H1 (cell line): ENCODE measurements around the gene FAM219A.
"Not testable (repeated sequence)": the region's sequence is repeated elsewhere in the genome, so short reads cannot be mapped to it uniquely, and the experiment has no call there.

Experiments
- CEBPB ChIP-seq: IDR thresholded peaks from 2 replicates; pipeline ENCODE4 v1.6.1; 2012; ENCODE audit warnings: low read depth, low read length
- EGR1 ChIP-seq: IDR thresholded peaks from 2 replicates; pipeline ENCODE4 v1.6.1; 2011; ENCODE audit warnings: low read depth, low read length, borderline replicate concordance
- EP300 ChIP-seq, 2 experiments: IDR thresholded peaks; 1 replicate in 1 of 2; 2 replicates in 1 of 2; pipeline ENCODE4 v1.6.1; 2011 to 2012; ENCODE audit warnings: low read depth in 2 of 2, low read length in 2 of 2, mild to moderate bottlenecking in 2 of 2, borderline replicate concordance in 1 of 2, inconsistent platforms in 1 of 2, moderate library complexity in 1 of 2
- HDAC2 ChIP-seq, 2 experiments: fragments of 300-600 bp in 1 of 2; sonication (generic) in 1 of 2; IDR thresholded peaks; 2 replicates each; pipeline ENCODE4 v1.6.1; 2011 to 2012; ENCODE audit warnings: low read depth in 2 of 2, low read length in 2 of 2, mild to moderate bottlenecking in 2 of 2, moderate library complexity in 2 of 2, borderline replicate concordance in 1 of 2, inconsistent platforms in 1 of 2
- JUN ChIP-seq: IDR thresholded peaks from 2 replicates; pipeline ENCODE4 v1.6.1; 2011; ENCODE audit warnings: low read depth, mild to moderate bottlenecking, improper control_type of control experiment, low read length
- POLR2A ChIP-seq, 2 experiments: IDR thresholded peaks; 1 replicate in 1 of 2; 2 replicates in 1 of 2; pipeline ENCODE4 v1.6.1; 2011; ENCODE audit warnings: low read depth in 2 of 2, low read length in 2 of 2, mild to moderate bottlenecking in 2 of 2; ENCODE audit errors: control extremely low read depth in 1 of 2
- POU5F1 ChIP-seq: IDR thresholded peaks from 2 replicates; pipeline ENCODE4 v1.6.1; 2011; ENCODE audit warnings: low read depth, mild to moderate bottlenecking, low read length, moderate library complexity
- RFX5 ChIP-seq: IDR thresholded peaks from 2 replicates; pipeline ENCODE4 v1.6.1; 2011; ENCODE audit warnings: low read depth, low read length, improper control_type of control experiment, borderline replicate concordance
- SP2 ChIP-seq: IDR thresholded peaks from 2 replicates; pipeline ENCODE4 v1.6.1; 2012; ENCODE audit warnings: mild to moderate bottlenecking, low read length, inconsistent platforms
- TAF1 ChIP-seq: IDR thresholded peaks from 2 replicates; pipeline ENCODE4 v1.6.1; 2011; ENCODE audit warnings: mild to moderate bottlenecking, low read depth, low read length
- ZNF274 ChIP-seq: IDR thresholded peaks from 2 replicates; pipeline ENCODE4 v1.7.0; 2012; ENCODE audit warnings: low read length, borderline replicate concordance; ENCODE audit errors: extremely low read depth
- TF ChIP-seq, protein P1 (sequence below), 3 experiments: IDR thresholded peaks; 1 replicate in 2 of 3; 2 replicates in 1 of 3; pipeline versions ENCODE4 v1.5.1 to v1.6.1; 2011; ENCODE audit warnings: low read length in 3 of 3, mild to moderate bottlenecking in 3 of 3, inconsistent platforms in 2 of 3, low read depth in 1 of 3, moderate library complexity in 1 of 3; ENCODE audit not compliant: insufficient read depth in 1 of 3; ENCODE audit errors: control extremely low read depth in 1 of 3
- TF ChIP-seq, protein P2 (sequence below): IDR thresholded peaks from 2 replicates; pipeline ENCODE4 v1.6.1; 2012; ENCODE audit warnings: inconsistent platforms

DNA sequence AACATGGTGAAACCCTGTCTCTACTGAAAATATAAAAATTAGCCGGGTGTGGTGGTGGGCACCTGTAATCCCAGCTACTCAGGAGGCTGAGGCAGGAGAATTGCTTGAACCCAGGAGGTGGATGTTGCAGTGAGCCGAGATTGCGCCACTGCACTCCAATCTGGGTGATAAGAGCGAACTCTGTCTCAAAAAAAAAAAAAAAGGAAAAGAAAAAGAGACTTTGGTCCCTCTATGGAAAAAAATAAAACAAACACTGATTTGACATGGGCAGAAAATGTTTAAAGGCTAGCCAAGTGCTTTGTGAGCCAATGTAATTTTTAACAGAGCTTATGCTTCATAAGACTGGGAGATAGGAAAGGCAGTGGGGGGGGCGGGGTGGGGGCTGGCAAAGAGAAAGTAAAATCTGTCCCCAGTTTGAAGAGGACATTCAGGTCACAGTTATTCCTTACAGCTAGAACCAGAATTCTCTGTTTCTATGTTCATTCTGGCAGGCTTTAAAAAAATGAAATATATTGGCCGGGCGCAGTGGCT is 106.2 kb downstream of the FAM219A start:
- not testable (repeated sequence) for TF ChIP-seq RFX5; JUN; HDAC2 (IDR thresholded peaks at IDR 0.05; ENCODE audit: borderline replicate concordance in 1 of 2, low read depth in 2 of 2, low read length in 2 of 2); TAF1; SP2; ZNF274; EGR1; POU5F1; POLR2A (IDR thresholded peaks at IDR 0.05; ENCODE audit: control extremely low read depth in 1 of 2, low read depth in 2 of 2, low read length in 2 of 2); EP300 (IDR thresholded peaks at IDR 0.05; ENCODE audit: borderline replicate concordance in 1 of 2, low read depth in 2 of 2, low read length in 2 of 2); CEBPB
- TF ChIP-seq, protein P1, sequence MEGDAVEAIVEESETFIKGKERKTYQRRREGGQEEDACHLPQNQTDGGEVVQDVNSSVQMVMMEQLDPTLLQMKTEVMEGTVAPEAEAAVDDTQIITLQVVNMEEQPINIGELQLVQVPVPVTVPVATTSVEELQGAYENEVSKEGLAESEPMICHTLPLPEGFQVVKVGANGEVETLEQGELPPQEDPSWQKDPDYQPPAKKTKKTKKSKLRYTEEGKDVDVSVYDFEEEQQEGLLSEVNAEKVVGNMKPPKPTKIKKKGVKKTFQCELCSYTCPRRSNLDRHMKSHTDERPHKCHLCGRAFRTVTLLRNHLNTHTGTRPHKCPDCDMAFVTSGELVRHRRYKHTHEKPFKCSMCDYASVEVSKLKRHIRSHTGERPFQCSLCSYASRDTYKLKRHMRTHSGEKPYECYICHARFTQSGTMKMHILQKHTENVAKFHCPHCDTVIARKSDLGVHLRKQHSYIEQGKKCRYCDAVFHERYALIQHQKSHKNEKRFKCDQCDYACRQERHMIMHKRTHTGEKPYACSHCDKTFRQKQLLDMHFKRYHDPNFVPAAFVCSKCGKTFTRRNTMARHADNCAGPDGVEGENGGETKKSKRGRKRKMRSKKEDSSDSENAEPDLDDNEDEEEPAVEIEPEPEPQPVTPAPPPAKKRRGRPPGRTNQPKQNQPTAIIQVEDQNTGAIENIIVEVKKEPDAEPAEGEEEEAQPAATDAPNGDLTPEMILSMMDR (IDR thresholded peaks at IDR 0.05; ENCODE audit: control extremely low read depth in 1 of 3, insufficient read depth in 1 of 3, low read depth in 1 of 3, low read length in 3 of 3) = not testable (repeated sequence)
- TF ChIP-seq, protein P2, sequence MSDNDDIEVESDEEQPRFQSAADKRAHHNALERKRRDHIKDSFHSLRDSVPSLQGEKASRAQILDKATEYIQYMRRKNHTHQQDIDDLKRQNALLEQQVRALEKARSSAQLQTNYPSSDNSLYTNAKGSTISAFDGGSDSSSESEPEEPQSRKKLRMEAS = not testable (repeated sequence)
